ENCODE results near the gene LCAT. TPM values are rescaled to one million over a fixed set of nuclear protein-coding genes. Genes with fewer than 3 reads are reported as not detected.

LCAT gene
- total and polyA plus RNA-seq, 9 of the 15 experiments (the other 6 are each of a cell fraction or from before 2014, with no cell fraction given) = 0.46 to 21.0 (median 5.0) TPM

DNA sequence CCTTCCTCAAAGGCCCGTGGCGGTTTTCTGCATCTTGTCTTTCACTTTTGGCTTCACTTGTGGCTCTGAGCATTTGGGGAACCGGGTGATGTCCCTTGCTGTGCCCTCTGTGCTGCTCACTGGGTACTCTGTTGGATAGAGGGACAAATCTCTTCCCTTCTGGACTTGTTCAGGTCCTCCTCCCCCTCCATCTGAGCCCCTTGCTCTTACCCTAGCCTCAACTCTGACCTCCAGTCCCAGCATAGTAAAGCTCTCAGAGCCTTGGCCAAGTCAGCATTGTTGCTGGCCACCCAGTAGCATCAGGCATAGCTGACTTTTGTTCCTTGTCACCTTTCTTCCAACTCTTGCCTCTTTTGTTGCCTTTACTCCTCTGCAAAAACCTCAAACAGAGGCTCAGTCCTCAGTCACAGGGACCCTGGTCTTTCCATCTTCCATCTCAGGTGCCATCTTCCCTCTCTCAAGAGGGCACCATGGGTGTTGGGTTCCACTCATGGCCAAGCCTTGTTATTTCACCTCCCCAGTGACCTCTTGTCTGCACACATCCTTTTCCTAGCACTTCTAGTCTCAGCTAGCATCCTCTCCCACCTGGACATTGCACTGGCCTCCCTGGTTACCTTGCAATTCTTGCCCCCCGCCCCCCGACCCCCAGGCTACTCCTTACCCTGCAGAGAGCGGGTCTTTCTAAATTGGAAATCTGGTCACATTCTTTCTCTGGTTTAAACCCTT, 6.9 kb downstream of the LCAT start:
- FAIRE-seq (peak; percentile 74), DNase-seq (ENCODE audit: extremely low read depth in 1 of 4, low spot score in 3 of 4) (peak in 1 of 4 experiments; percentile 65), ATAC-seq (peak; percentile 0; the same call in 2 of the 3 replicates)
- CTCF ChIA-PET (ENCODE audit: low intra/inter-chr PET ratio) = no interaction called here
- Histone ChIP-seq H3K27me3 (ENCODE audit: control insufficient read depth in 2 of 2, insufficient read depth in 2 of 2, low read length in 2 of 2) (no peaks in the 10 kb centered on the region), H3K27ac (ENCODE audit: extremely low read depth, low read depth, low read length) (peak overlapping the region; percentile 89), H4K20me1 (replicated peaks; ENCODE audit: control insufficient read depth, insufficient read depth, low read length) (0 out of 2 replicates have a peak, but pooled peaks cover 4% of the 10 kb centered on the region), H3K4me2 (ENCODE audit: insufficient read depth, low read length) (peak overlapping the region; percentile 99), H3K9ac (ENCODE audit: insufficient read depth in 1 of 2, low read depth in 2 of 2, low read length in 2 of 2) (peak overlapping the region; percentile 90 to 98), H3K4me1 (replicated peaks in 1 of 2; ENCODE audit: control insufficient read depth in 2 of 2, insufficient read depth in 2 of 2, low read length in 2 of 2) (peaks cover 20 to 65% of the 10 kb centered on the region in 2 experiments), H3K4me3 (peak overlapping the region; percentile 85), H2AFZ (ENCODE audit: low read depth, low read length) (peak overlapping the region; percentile 95), H3K9me3 (replicated peaks; ENCODE audit: control insufficient read depth, insufficient read depth, low read depth, low read length) (no peaks in the 10 kb centered on the region), H3K79me2 (ENCODE audit: control insufficient read depth, insufficient read depth, low read length) (peaks cover 42% of the 10 kb centered on the region), H3K9me1 (ENCODE audit: control insufficient read depth, insufficient read depth, low read length) (no peaks in the 10 kb centered on the region), H3K36me3 (ENCODE audit: control insufficient read depth, insufficient read depth, low read length) (peaks cover 27% of the 10 kb centered on the region; the same call in 2 of the 3 replicates)
- no TSS peak for BruUV-seq (replicated peaks)
- intact Hi-C loops (cut with micrococcal nuclease) = loop anchor here (5.0 to 10.0 kb wide), 2 partner anchors 105 to 412 kb away; partner anchors contain the start of gene RIPOR1
- POLR2A ChIA-PET = interaction anchor here (0.6 to 1.7 kb wide), 10 partner anchors 10 to 118 kb away, joined by 3 to 6 read pairs (median 3); no protein-coding TSS in a partner anchor
- whole genome bisulfite sequencing (ENCODE audit: insufficient coverage, low coverage, missing lambda C conversion rate) = 20% methylated on average over 4 of the region's 6 CpGs
- in situ Hi-C loops (cut with MboI) = no loop called here
- TF ChIP-seq ZNF445 (CRISPR knock-in tag; IDR thresholded peaks at IDR 0.05; ENCODE audit: low read depth) (no peak), NR2C1 (IDR thresholded peaks at IDR 0.05) (no peak; the same call in 1 of the 2 replicates), NR2C1 (tag; IDR thresholded peaks at IDR 0.05) (peak; percentile 67), KLF16 (IDR thresholded peaks at IDR 0.05) (no peak), POLR2H (tag; IDR thresholded peaks at IDR 0.05; ENCODE audit: low read depth) (no peak), CBX1 (IDR thresholded peaks at IDR 0.05; ENCODE audit: low read depth) (no peak), ZNF589 (CRISPR knock-in tag; IDR thresholded peaks at IDR 0.05; ENCODE audit: low read depth) (no peak)
- TF ChIP-seq, protein P1, sequence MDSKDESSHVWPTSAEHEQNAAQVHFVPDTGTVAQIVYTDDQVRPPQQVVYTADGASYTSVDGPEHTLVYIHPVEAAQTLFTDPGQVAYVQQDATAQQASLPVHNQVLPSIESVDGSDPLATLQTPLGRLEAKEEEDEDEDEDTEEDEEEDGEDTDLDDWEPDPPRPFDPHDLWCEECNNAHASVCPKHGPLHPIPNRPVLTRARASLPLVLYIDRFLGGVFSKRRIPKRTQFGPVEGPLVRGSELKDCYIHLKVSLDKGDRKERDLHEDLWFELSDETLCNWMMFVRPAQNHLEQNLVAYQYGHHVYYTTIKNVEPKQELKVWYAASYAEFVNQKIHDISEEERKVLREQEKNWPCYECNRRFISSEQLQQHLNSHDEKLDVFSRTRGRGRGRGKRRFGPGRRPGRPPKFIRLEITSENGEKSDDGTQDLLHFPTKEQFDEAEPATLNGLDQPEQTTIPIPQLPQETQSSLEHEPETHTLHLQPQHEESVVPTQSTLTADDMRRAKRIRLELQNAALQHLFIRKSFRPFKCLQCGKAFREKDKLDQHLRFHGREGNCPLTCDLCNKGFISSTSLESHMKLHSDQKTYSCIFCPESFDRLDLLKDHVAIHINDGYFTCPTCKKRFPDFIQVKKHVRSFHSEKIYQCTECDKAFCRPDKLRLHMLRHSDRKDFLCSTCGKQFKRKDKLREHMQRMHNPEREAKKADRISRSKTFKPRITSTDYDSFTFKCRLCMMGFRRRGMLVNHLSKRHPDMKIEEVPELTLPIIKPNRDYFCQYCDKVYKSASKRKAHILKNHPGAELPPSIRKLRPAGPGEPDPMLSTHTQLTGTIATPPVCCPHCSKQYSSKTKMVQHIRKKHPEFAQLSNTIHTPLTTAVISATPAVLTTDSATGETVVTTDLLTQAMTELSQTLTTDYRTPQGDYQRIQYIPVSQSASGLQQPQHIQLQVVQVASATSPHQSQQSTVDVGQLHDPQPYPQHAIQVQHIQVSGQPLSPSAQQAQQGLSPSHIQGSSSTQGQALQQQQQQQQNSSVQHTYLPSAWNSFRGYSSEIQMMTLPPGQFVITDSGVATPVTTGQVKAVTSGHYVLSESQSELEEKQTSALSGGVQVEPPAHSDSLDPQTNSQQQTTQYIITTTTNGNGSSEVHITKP (IDR thresholded peaks at IDR 0.05; ENCODE audit: partially characterized antibody) = peak; percentile 69
- TF ChIP-seq, protein P2, sequence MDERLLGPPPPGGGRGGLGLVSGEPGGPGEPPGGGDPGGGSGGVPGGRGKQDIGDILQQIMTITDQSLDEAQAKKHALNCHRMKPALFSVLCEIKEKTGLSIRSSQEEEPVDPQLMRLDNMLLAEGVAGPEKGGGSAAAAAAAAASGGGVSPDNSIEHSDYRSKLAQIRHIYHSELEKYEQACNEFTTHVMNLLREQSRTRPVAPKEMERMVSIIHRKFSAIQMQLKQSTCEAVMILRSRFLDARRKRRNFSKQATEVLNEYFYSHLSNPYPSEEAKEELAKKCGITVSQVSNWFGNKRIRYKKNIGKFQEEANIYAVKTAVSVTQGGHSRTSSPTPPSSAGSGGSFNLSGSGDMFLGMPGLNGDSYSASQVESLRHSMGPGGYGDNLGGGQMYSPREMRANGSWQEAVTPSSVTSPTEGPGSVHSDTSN (CRISPR knock-in tag; IDR thresholded peaks at IDR 0.05; ENCODE audit: low read depth) = no peak
- TF ChIP-seq, protein P2 (tag; conservative IDR thresholded peaks at IDR 0.05; ENCODE audit: low read depth) = no peak
- TF ChIP-seq, protein P3, sequence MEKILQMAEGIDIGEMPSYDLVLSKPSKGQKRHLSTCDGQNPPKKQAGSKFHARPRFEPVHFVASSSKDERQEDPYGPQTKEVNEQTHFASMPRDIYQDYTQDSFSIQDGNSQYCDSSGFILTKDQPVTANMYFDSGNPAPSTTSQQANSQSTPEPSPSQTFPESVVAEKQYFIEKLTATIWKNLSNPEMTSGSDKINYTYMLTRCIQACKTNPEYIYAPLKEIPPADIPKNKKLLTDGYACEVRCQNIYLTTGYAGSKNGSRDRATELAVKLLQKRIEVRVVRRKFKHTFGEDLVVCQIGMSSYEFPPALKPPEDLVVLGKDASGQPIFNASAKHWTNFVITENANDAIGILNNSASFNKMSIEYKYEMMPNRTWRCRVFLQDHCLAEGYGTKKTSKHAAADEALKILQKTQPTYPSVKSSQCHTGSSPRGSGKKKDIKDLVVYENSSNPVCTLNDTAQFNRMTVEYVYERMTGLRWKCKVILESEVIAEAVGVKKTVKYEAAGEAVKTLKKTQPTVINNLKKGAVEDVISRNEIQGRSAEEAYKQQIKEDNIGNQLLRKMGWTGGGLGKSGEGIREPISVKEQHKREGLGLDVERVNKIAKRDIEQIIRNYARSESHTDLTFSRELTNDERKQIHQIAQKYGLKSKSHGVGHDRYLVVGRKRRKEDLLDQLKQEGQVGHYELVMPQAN (IDR thresholded peaks at IDR 0.05; ENCODE audit: borderline replicate concordance) = no peak
